Endothelial cell of umbilical vein (primary cell): ENCODE data around the gene MIF4GD. TPM values are rescaled to one million over a fixed set of nuclear protein-coding genes. Genes with fewer than 3 reads are reported as not detected.

ENCODE experiments used
- BruUV-seq: library from RNA; stranded (reverse); fragments of 400-500 nt; replicated peaks from 2 replicates; lab custom pipeline; 2021; lab: Mats Ljungman, UMichigan
- CTCF ChIA-PET: fragments of 300-600, 350-600 bp; sonication (Branson Sonifier 250); formaldehyde crosslinking; loops from one replicate; lab custom pipeline; 2021; ENCODE audit warnings: antibody characterized with exemption, inconsistent platforms; lab: Charles Lee
- POLR2A ChIA-PET: fragments of 300-600, 350-600 bp; sonication (Branson Sonifier 250); formaldehyde crosslinking; loops from one replicate; lab custom pipeline; 2021; ENCODE audit warnings: antibody characterized with exemption, inconsistent platforms; lab: Charles Lee
- DNase-seq: peaks from one replicate; pipeline ENCODE4 v3.0.0-alpha.2; 2011; ENCODE audit warnings: low read depth, low spot score
- FAIRE-seq: peaks from 2 replicates; lab custom pipeline; 2011; peaks lifted over from hg19 to GRCh38; lab: Jason Lieb, UNC
- H2AFZ ChIP-seq: 2 replicates; pipeline ENCODE4 v1.6.0; 2012; ENCODE audit warnings: low read depth, low read length, control low read depth, inconsistent platforms
- H3K27ac ChIP-seq: 2 replicates; pipeline ENCODE4 v1.5.1; 2011; ENCODE audit warnings: low read depth, mild to moderate bottlenecking, control low read depth, low read length, moderate library complexity; ENCODE audit not compliant: insufficient read depth
- H3K27me3 ChIP-seq, 2 experiments: 2 replicates each; pipeline versions ENCODE4 v1.6.0 to v1.6.1; 2011; ENCODE audit warnings: low read length in 2 of 2, mixed read lengths in 1 of 2; ENCODE audit not compliant: control insufficient read depth in 2 of 2, insufficient read depth in 2 of 2
- H3K36me3 ChIP-seq, 2 experiments: 2 replicates in 1 of 2; 3 replicates in 1 of 2; pipeline ENCODE4 v1.5.1; 2011; ENCODE audit warnings: low read length in 2 of 2, mild to moderate bottlenecking in 1 of 2, moderate library complexity in 1 of 2; ENCODE audit not compliant: control insufficient read depth in 2 of 2, insufficient read depth in 2 of 2; ENCODE audit errors: extremely low read depth in 1 of 2
- H3K4me1 ChIP-seq: 3 replicates; pipeline ENCODE4 v1.5.1; 2011; ENCODE audit warnings: mild to moderate bottlenecking, low read length; ENCODE audit not compliant: control insufficient read depth, insufficient read depth; ENCODE audit errors: extremely low read depth
- H3K4me2 ChIP-seq: 2 replicates; pipeline ENCODE4 v1.6.1; 2011; ENCODE audit warnings: low read length, control low read depth, mixed read lengths; ENCODE audit not compliant: insufficient read depth
- H3K4me3 ChIP-seq, 3 experiments: fragments of 200-600 bp in 1 of 3; sonication (generic), shearing (Covaris generic) in 1 of 3; replicated peaks in 1 of 3; 2 replicates each; pipeline ENCODE4 v1.5.1; 2011 to 2016; ENCODE audit warnings: control low read depth in 3 of 3, low read length in 3 of 3, mild to moderate bottlenecking in 2 of 3, inconsistent platforms in 1 of 3, low read depth in 1 of 3, moderate library complexity in 1 of 3; ENCODE audit not compliant: insufficient read depth in 1 of 3
- H3K79me2 ChIP-seq: 2 replicates; pipeline ENCODE4 v1.6.0; 2012; ENCODE audit warnings: low read length, inconsistent platforms; ENCODE audit not compliant: control insufficient read depth, insufficient read depth
- H3K9ac ChIP-seq: replicated peaks from 2 replicates; pipeline ENCODE3; 2011; ENCODE audit warnings: low read length, control low read depth; ENCODE audit not compliant: insufficient read depth; ENCODE audit errors: extremely low read depth
- H3K9me1 ChIP-seq: replicated peaks from 3 replicates; pipeline ENCODE4 v1.6.0; 2011; ENCODE audit warnings: mild to moderate bottlenecking, low read length; ENCODE audit not compliant: control insufficient read depth, insufficient read depth; ENCODE audit errors: extremely low read depth
- H3K9me3 ChIP-seq: replicated peaks from 2 replicates; pipeline ENCODE4 v1.5.1; 2012; ENCODE audit warnings: low read length, inconsistent platforms; ENCODE audit not compliant: control insufficient read depth, insufficient read depth
- H4K20me1 ChIP-seq: replicated peaks from 2 replicates; pipeline ENCODE3; 2011; ENCODE audit warnings: mild to moderate bottlenecking, low read length; ENCODE audit not compliant: control insufficient read depth, insufficient read depth; ENCODE audit errors: extremely low read depth
- CTCF ChIP-seq, 2 donors: IDR thresholded peaks; 1 replicate in 1 of 2; 2 replicates in 1 of 2; pipeline ENCODE4 v1.5.1; 2011; ENCODE audit warnings: low read length in 2 of 2, mild to moderate bottlenecking in 2 of 2, moderate library complexity in 2 of 2, control low read depth in 1 of 2, inconsistent platforms in 1 of 2, low read depth in 1 of 2; ENCODE audit not compliant: insufficient read depth in 1 of 2; ENCODE audit errors: extremely low read depth in 1 of 2
- EZH2 ChIP-seq: IDR thresholded peaks from 2 replicates; pipeline ENCODE4 v1.6.1; 2012; ENCODE audit warnings: borderline replicate concordance, low read depth, mild to moderate bottlenecking, moderate library complexity, low read length, inconsistent platforms; ENCODE audit not compliant: severe bottlenecking
- FOS ChIP-seq: IDR thresholded peaks from 2 replicates; pipeline ENCODE4 v1.6.1; 2011; ENCODE audit warnings: mild to moderate bottlenecking, low read length, moderate library complexity, borderline replicate concordance; ENCODE audit not compliant: insufficient read depth
- GATA2 ChIP-seq: IDR thresholded peaks from 2 replicates; pipeline ENCODE4 v1.7.0; 2011; ENCODE audit warnings: low read depth, mild to moderate bottlenecking, moderate library complexity, mixed read lengths, low read length; ENCODE audit not compliant: insufficient read length, insufficient read depth
- JUN ChIP-seq: IDR thresholded peaks from 2 replicates; pipeline ENCODE4 v1.6.1; 2011; ENCODE audit warnings: borderline replicate concordance, low read depth; ENCODE audit not compliant: insufficient read length, insufficient read depth
- MAX ChIP-seq: IDR thresholded peaks from 2 replicates; pipeline ENCODE4 v1.6.1; 2011; ENCODE audit not compliant: insufficient read depth, insufficient read length
- MYC ChIP-seq: IDR thresholded peaks from one replicate; pipeline ENCODE4 v1.6.1; 2011; ENCODE audit warnings: mild to moderate bottlenecking, low read depth, low read length
- POLR2A ChIP-seq: IDR thresholded peaks from 2 replicates; pipeline ENCODE4 v1.6.1; 2012; ENCODE audit warnings: low read depth, mild to moderate bottlenecking, control low read depth, low read length
- POLR2AphosphoS5 ChIP-seq: IDR thresholded peaks from 2 replicates; pipeline ENCODE4 v1.6.1; 2012; ENCODE audit warnings: low read depth, mild to moderate bottlenecking, control low read depth, low read length, moderate library complexity; ENCODE audit not compliant: insufficient read depth
- dilution Hi-C: fragments of 300-500 bp; cut with MboI; formaldehyde crosslinking; loops from one replicate; pipeline ENCODE4 v1.15.0; 2019; ENCODE audit warnings: low sequenced_read_pairs; ENCODE audit not compliant: extremely low pct_ligation_motif_present
- intact Hi-C: fragments of 100-400 bp; cut with micrococcal nuclease; formaldehyde crosslinking; loops from one replicate; pipeline ENCODE4 v1.10.0; 2022
- polyA plus RNA-seq, 4 experiments: library from polyadenylated mRNA; depleted of rRNA in 3 of 4; stranded (reverse) in 3 of 4; unstranded in 1 of 4; fragments of >200 nt; gene quantifications; 2 replicates each; pipeline versions ENCODE4 v1.2.1 to v1.2.3, GENCODE V29; 2011 to 2012; ENCODE audit warnings: missing spikeins in 1 of 4
- total RNA-seq: library from RNA; stranded (reverse); gene quantifications from 2 replicates; pipeline ENCODE4 v1.2.3, GENCODE V29; 2021

Gene MIF4GD
- total and polyA plus RNA-seq, 2 donors (not counting 3 experiments of a cell fraction or from before 2014, with no cell fraction given), result 12.4 to 35.7 TPM

- ChIA-PET POLR2A (no interaction called here), CTCF (interaction anchor here (7.4 kb wide), 1 partner anchor 88 kb away, joined by 178 read pairs; the partner anchor contains the start of gene GRB2)
- H3K9me3 ChIP-seq, result no peaks in the 10 kb centered on the region
- peaks cover 9% of the 10 kb centered on the region for H3K4me1 ChIP-seq
- H3K9me1 ChIP-seq, result no peaks in the 10 kb centered on the region
- no peak overlapping the region for H3K9ac ChIP-seq
- no peak overlapping the region for H3K4me2 ChIP-seq
- H4K20me1 ChIP-seq, result no peaks in the 10 kb centered on the region
- dilution Hi-C loops (no loop called here), intact Hi-C loops (no loop called here)
- no TSS peak for BruUV-seq
- no peak for TF ChIP-seq CTCF (IDR thresholded peaks at IDR 0.05; ENCODE audit: extremely low read depth in 1 of 2, insufficient read depth in 1 of 2, low read depth in 1 of 2, low read length in 2 of 2)
- TF ChIP-seq MAX, result no peak
- TF ChIP-seq MYC, result no peak
- no peak for TF ChIP-seq GATA2
- no peak for TF ChIP-seq POLR2A
- TF ChIP-seq POLR2AphosphoS5, result no peak
- TF ChIP-seq EZH2, result no peak
- no peak for TF ChIP-seq JUN
- TF ChIP-seq FOS, result no peak
- H3K4me3 ChIP-seq, result no peak overlapping the region
- H2AFZ ChIP-seq, result no peak overlapping the region
- H3K27ac ChIP-seq, result no peak overlapping the region
- no peak for FAIRE-seq
- no peak for DNase-seq
- H3K79me2 ChIP-seq, result no peaks in the 10 kb centered on the region
- no peaks in the 10 kb centered on the region for H3K27me3 ChIP-seq
- H3K36me3 ChIP-seq, result peaks cover 8 to 26% of the 10 kb centered on the region in 2 experiments
Observed at GRCh38 chr17:75319904-75320691, 49.1 kb upstream of the MIF4GD start.
